NCI-H2171 treated with DMSO at 0.1 percent for 48 hours (cell line): ENCODE data around the gene EYA4.

Experiments used
- DNase-seq: peaks from one replicate; lab custom pipeline; 2025; lab: John Stamatoyannopoulos, UW

Gene EYA4, protein sequence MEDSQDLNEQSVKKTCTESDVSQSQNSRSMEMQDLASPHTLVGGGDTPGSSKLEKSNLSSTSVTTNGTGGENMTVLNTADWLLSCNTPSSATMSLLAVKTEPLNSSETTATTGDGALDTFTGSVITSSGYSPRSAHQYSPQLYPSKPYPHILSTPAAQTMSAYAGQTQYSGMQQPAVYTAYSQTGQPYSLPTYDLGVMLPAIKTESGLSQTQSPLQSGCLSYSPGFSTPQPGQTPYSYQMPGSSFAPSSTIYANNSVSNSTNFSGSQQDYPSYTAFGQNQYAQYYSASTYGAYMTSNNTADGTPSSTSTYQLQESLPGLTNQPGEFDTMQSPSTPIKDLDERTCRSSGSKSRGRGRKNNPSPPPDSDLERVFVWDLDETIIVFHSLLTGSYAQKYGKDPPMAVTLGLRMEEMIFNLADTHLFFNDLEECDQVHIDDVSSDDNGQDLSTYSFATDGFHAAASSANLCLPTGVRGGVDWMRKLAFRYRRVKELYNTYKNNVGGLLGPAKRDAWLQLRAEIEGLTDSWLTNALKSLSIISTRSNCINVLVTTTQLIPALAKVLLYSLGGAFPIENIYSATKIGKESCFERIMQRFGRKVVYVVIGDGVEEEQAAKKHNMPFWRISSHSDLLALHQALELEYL

DNA sequence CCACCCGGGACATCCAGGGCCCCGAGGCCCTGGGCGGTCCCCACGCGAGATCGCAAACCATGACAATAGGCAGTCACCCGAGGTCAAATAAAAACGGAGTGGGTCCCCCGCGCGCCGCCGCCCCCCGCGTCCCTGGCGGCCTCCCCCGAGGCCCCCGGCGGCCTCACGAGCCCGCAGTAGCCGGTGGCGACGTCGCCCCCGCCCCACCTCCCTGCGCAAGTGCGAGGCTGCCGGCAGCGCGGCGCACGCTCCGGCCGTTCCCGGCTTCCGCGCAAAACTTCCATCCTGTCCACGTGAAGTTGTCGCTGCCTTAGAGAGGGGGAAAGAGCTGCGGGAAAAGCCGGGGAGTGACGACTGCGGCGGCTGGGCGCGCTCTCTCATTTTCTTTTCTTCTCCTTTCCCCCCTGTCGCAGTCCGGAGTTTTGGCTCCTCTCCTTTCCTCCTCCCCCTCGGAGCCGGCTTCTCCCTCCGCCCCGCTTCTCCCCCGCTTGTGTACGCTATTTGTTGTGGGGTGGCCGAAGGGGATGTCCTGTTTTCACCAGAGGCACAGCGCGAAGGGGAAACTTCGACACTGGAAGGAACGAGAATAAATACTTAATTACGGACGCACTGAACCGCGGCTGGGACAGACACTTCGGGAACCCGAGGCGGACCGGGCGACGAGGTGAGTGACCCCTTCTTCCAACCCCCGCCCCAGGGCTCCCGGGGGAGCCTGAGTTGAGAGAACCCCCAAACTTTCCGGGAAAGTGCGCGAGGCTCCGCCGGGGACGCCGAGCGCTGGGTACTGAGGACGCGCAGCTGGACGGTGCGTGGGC is at the start of gene EYA4:
Gene EYA4 (plus strand): TSS at position 272 of the 815 bp plus-strand sequence. CDS start 33,424 bp downstream, outside the sequence.
- peak; percentile 24 for DNase-seq

DNA sequence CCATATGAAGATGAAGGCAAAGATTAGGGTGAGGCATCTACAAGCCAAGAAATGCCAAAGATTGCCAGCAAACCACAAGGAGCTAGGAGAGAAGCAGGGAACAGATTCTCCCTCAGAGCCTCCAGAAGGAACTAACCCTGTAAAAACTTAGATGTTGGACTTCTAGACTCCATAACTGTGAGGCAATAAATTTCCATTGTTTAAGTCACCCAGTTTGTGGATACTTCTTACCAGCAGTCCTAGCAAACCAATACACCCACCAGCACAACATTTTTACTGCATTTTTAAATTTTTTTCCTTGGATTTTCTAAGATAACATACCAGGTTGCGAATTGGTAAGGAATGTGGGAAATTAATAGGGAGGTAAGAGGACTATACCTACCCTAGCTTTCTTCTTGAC is 47.8 kb upstream of the EYA4 start:
- DNase-seq: no peak

DNA sequence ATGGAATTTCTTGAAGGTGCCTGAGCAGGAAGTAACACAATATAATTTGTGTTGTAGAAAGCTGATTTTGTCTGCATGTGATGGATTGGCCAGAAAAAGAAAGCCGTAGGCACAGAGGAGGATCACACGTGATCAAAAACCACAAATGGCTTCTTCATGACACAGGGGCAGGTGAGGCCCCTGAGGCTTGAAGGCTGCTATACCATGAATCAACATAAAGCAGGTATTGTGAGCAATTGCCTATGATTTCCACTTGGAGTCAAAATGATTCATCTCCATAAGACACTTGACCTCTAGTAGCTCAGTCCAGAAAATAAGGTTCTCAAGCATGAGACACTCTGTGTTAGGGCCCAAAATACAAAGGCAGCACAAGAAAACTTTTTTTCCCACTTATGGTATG is 42.4 kb upstream of the EYA4 start:
- no peak for DNase-seq

DNA sequence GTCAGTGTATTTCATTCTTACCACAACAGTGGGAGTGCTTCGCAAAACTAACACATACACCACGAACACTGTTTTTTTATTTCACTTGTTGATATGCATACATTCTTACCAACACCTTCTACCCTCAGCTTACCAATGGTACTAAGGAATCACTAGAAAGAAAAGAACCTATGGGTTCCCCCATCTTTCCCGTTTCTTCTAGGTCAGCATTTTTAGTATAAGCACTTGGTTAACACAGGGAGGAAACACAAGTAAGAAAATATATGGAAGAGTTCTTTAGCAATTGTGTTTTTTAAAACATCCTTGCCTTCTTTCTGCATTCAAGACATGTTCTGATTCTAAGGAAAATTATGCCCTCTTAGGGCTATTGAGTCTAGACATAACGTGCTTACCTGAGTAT is 39.9 kb upstream of the EYA4 start:
- no peak for DNase-seq

DNA sequence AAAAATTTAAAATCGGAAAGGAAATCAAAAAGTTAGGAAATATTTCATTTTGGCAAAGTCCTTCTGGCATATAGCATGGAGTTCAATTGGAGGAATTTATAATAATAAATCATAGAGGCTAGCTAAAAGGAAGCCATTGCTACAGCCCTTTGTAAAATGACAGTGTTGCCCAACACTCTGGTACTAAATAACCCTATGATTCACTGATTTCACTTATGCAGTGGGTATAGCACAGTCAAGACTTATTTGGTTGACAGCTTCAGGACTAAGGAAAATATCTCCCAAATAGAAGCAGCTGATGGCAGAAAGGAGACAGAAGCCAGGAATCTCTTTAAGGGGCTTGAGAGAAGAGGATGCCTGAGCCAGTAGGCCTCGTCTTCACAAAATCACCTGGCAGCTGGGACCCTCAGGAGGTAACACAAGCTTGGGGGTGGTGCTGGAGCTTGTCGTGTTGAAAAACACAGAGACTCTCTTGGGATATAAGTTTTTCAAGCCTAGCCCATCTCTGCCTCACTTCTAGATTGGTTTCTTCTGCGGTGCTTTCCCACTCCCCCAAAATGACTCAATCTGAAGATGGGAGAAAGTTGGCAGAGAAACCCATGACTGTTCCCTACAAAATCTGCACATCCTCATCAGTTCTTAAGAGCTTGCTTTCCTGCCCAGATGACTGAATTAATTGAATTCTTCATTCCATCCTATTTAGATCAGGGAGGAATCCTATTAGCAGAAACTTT is 38.4 kb upstream of the EYA4 start:
- no peak for DNase-seq

DNA sequence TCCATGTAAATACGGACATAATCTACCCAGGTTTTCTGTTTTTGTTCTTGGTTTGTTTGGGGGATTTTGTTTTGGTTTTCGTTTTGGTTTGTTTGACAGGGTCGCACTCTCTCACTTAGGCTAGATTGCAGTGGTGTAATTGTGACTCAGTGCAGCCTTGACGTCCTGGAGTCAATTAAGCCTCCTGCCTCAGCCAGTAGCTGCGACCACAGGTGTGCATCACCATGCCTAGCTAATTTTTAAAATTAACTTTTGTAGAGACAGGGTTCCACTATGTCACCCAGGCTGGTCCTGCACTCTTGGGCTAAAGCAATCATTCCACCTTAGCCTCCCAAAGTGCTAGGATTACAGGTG is 37.8 kb upstream of the EYA4 start:
- no peak for DNase-seq

DNA sequence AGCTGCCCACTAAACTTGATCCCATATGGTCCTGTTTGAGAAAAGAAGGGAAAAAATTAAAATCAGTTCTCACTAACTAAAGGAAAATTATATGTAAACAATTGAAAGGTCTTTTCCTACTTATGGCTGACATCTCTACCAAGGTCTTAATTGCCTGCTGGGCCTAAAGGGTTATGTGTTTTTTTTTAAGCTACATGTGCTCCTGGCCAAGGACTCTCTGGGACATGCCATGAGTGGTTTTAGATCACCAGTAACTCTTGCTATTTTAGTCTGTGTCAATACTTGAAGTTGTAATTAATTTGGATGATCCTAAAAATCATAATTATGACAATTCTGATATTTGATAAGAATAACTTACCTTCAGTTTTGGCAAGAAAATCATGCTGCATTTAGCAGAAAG is 35.9 kb upstream of the EYA4 start:
- no peak for DNase-seq

DNA sequence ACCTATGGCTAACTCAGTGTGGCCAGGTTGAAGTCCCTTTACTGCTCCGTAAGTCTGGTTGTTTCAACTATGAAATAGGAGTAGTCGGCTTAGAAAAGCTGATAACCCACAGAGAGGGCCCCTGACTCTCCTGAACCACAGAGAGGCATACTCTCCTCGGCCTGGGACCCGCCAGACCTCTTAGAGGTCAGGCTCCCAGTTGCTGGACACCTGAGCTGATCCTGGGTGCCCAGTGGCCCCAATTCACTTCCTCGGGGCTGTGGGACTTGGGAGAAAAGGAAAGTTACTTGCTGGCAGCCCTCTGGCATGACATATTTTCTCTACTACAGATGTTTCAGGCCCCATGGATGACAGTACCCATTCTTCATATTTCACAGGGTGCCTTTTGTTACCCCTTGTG is 34.2 kb upstream of the EYA4 start:
- no peak for DNase-seq

DNA sequence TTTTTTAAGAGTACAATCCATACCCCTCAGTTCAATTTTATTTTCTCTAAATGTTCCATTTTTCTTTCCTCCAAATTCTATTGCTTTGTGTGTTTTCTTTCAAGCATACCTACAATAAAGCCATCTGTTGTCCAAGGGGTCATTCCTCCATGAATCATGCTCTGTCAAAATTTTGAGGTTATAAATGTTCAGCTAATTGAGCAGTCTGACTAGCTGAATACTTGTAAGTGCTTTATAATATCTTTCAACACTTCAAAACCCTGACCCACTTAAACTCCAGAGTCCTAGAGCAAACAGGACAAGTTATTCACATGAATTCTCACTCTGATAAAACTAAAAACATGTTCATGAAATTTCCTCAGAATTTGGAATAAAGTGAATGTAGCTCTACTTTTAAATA is 33.4 kb upstream of the EYA4 start:
- DNase-seq: no peak

DNA sequence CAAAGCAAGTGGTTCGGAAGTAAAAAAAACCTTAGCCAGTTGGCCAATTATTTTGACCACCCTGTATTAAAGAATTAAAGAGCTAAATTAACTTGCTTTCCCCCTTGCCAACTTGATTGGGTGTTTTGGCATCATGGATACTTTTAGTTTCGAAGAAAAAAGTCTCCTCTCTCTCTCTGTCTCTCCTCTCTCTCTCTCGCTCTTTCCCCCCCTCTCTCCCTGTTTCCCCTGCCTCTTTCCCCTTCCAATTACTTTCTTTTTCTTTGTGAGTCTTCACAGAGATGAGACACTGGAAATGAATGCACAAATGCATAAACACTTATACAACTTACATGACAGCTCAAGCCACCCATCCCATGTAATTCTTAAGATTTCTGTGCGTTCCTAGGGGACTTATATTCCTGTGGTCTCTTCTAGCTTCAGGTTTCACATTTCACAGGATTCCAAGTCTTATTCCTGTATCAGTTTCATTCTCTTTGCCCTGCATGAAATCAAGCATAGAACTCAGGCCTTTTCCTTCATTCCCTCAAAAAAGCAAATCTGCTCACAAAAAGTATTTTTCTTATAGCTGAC is 32.9 kb upstream of the EYA4 start:
- peak; percentile 21 for DNase-seq

DNA sequence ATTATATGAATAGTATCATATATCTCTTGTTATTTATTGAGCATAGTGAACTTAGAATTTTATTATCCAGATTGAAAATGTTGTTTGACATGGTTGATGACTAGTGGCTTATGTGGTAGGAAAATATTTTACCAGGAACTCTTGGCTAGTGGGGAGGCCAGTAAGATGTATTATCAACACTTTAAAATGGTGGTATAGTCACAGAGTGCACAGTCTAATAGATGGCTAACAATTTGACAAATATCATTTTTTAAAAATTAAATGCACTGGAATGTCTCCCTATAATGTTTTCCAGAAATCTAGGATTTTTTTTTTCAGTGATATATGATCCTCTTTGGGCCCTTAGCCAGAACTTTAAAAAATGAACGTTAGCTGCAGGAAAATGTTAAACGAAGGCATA is 26.9 kb upstream of the EYA4 start:
- DNase-seq: peak; percentile 19

DNA sequence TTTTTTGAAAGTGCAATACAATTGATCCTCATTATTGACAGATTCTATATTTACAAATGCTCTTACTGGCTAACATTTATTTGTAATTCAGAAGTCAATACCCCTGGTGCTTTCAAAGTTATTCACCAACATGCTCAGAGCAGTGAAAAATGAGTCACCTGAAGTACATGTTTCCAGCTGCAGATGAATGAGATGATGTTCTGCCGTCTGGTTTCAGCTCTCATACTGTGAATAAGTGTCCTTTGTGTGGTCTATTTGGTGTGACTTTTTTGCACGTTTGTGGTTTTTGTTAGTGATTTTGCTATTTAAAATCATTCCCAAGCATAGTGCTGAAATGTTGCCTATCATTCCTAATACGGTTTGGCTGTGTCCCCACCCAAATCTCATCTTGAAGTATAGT is 22.3 kb upstream of the EYA4 start:
- no peak for DNase-seq

DNA sequence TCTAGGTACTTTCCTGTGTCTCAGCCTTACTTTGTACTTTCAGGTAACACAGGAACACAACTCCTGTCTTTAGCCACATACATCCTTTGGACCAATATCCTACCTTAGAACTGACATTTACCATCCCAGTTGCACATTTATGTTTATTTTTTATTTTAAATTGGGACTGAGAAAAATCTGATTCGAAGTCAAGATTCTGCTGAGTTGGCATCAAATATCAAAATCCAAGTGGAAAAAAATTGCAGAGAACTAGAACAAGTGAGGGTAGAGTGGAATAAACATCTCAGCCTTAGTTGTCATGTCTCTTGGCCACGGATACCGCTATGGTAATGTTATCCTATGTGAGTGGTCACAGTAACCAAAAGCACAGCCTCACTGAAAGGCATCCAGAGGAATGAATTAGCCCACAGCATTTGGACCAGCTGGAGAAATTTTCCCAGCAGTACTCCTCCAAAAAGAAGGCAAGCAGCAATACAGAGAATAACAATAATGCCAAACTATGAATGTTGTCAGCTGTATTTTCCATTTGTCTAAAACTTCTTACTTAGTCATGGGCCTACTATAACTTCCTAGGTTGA is 17.6 kb upstream of the EYA4 start:
- no peak for DNase-seq

DNA sequence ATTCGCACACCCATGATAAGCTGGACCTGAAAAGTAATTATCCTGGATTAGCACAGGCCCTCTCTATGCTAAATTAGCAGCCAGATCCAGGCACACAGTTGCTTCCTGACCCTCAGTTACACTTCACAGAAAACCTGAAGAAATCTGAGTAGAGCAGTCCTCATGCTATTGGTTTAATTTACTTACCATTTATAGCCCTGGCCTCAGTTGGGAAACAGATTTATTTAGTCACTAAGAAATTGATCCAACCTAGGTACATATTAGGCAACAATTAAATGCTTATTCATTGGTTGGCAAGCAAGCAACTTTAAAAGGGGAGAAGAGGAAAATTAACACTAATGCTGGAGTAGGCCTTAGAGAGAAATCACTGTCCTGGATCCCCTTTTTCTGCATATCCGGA is 15.6 kb upstream of the EYA4 start:
- no peak for DNase-seq

DNA sequence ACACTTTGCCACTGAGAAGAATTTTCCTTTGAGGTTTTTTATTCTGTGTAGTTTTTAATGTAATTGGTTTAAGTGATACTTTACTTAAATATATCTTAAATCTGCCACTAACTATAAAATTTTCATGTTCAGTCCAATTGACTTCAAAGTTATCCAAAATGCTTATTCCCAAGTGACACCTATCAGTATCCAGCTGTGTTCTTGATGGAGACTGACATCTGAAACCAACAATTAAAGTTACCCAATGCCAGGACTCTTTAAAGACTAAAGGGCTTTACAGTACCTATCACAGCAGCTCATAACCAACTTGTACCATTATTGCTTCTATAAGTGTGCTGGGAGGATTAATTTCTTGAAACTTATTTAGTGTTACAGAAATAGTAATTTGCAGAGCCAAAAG is 13.8 kb upstream of the EYA4 start:
- DNase-seq: peak; percentile 32

DNA sequence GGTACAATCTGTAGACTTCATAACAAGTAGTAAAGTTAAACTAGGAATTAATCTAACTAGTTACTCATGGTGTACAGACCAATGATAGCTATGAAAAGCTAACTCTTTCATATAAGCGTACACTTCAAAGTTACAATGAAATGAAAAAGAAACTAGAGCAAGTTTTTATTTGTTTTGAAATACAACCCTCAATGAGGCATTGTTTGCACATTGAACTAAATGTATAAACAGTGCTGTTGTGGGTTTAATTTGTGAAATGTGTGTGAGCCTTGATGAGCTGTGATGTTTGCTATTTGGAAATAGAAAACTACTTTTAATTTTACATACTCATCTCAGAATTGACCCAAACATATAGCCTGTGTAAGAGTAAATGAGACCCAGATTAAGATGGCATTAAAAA is 11.1 kb upstream of the EYA4 start:
- no peak for DNase-seq

DNA sequence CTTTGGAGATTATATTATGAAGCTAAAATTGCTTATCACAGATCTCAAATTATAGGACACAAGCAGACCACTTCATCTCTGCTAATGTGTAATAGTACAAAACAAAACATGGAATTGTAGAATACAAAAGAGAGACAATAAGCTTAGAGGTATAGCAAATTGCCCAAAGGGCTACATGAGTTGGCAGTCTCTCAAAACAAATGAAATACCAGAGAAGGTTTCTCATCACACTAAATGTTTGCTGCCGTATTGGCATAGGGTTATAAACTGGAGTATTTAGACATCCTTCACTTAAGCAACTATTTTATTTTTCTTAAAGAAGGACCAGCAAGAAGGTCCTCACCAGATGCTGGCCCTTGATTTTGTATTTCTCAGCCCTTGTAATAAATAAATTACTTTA is 5.9 kb upstream of the EYA4 start:
- DNase-seq: no peak

DNA sequence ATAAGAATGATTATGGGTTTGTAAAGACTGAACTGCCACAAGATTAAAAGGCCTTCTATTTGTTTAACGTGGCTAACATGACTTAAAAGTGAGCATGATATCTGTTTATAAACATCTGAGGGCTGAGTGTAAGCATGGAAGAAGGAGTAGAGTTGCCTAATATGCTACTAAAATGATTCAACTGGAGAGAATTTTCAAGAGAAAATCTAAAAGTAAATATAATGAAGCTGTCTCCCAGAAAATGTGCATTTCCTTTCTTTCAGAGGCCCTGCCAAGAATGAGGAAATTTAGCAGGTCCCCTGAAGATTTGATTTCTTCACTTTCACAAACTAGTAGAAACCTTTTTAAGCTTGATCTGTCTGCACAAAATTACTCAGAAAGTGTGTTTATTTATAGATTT is 4.2 kb upstream of the EYA4 start:
- no peak for DNase-seq

DNA sequence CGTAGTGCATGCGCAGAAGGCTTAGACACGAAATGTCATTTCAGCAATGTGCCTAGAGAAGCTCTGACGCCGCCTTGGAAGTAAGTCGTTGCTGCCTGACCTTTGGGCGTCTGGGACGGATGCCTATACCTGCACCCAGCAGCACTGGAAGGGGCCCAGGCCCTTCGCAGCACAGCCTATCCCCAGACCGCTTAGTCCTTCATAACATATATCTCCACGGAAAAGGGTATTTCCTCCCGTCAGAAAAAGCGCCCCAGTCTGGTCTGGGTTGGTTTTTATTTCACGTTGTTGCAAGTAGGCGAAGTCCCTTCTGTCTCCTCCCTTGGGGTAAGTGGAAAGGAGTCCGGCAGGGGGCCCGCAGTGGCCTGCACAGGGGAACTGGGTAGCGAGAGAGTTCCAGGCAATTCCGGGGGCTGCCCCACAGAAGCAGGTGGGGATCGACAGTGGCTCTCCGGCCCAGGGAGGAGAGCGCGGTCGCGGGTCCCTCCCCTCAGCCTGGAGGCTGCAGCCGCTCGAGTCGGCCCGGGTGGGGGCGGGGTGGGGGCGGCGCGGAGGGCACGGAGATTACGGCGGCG is 559 bp upstream of the EYA4 start:
- no peak for DNase-seq

DNA sequence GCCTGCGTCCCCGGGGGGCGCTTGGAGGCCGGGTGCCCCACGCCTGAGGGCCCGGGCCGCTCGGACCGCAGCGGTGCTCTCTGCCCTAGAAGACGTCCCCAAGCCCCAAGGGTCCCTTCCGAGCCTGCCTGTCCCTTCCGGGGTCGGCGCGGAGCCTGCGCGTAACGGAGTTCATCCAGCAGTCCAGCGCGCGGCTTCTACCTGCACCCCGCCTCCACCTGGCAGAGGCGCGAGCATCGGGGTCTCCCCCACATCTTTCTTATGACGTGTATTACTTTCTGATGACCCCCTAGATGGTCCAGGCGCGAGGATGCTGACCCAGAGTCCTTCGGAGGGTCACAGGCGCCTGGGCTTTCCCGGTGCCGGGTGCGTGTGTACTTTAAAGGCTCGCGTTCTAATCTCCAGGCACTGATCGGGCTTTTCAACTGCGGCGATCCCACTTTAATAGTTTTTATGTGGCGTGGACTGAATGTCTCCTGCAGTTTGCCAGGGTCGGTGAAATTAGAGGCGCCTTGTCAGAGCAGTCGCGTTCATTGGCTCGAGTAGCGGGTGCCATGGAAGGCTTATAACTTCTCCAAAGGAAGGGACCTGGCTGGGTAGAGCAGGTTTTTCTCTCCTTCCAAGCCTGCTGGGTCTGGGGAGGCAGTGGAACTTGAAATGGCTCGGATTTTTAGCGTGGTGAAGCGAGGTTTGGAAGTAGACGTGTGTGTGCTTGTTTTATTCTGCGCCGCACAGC is 912 bp downstream of the EYA4 start:
- peak; percentile 39 for DNase-seq
